Keratinocyte (primary cell): Measurements from ENCODE around the gene NYAP2. TPM values are rescaled to one million over a fixed set of nuclear protein-coding genes. Genes with fewer than 3 reads are reported as not detected.

Experiments used
- DNase-seq: peaks from one replicate; pipeline ENCODE4 v3.0.0-alpha.2; 2011; ENCODE audit warnings: low read depth, missing footprints, low spot score
- FAIRE-seq: peaks from 2 replicates; lab custom pipeline; 2011; peaks lifted over from hg19 to GRCh38; lab: Jason Lieb, UNC
- H2AFZ ChIP-seq: 2 replicates; pipeline ENCODE4 v1.6.0; 2012; ENCODE audit warnings: low read length, control low read depth, inconsistent platforms; ENCODE audit not compliant: control insufficient read depth
- H3K27ac ChIP-seq: 2 replicates; pipeline ENCODE4 v1.5.1; 2011; ENCODE audit warnings: low read length; ENCODE audit not compliant: control insufficient read depth, insufficient read depth
- H3K27me3 ChIP-seq: 3 replicates; pipeline ENCODE4 v1.6.0; 2011; ENCODE audit warnings: low read length; ENCODE audit not compliant: control insufficient read depth, insufficient read depth; ENCODE audit errors: extremely low read depth
- H3K36me3 ChIP-seq, 2 experiments: 2 replicates in 1 of 2; 3 replicates in 1 of 2; pipeline ENCODE4 v1.5.1; 2011; ENCODE audit warnings: low read length in 2 of 2, mild to moderate bottlenecking in 1 of 2; ENCODE audit not compliant: control insufficient read depth in 2 of 2, insufficient read depth in 2 of 2; ENCODE audit errors: extremely low read depth in 1 of 2
- H3K4me1 ChIP-seq: 3 replicates; pipeline ENCODE4 v1.5.1; 2011; ENCODE audit warnings: low read length; ENCODE audit not compliant: control insufficient read depth, insufficient read depth; ENCODE audit errors: extremely low read depth
- H3K4me2 ChIP-seq: 3 replicates; pipeline ENCODE4 v1.6.0; 2011; ENCODE audit warnings: low read depth, low read length; ENCODE audit not compliant: control insufficient read depth, insufficient read depth; ENCODE audit errors: extremely low read depth
- H3K4me3 ChIP-seq, 3 experiments: fragments of 200-600 bp in 1 of 3; sonication (generic) in 1 of 3; 2 replicates in 2 of 3; 3 replicates in 1 of 3; pipeline ENCODE4 v1.5.1; 2011 to 2016; ENCODE audit warnings: low read length in 3 of 3, mild to moderate bottlenecking in 3 of 3, control low read depth in 2 of 3, inconsistent platforms in 1 of 3, low read depth in 1 of 3, mixed read lengths in 1 of 3, mixed run types in 1 of 3, moderate library complexity in 1 of 3; ENCODE audit not compliant: control insufficient read depth in 2 of 3, insufficient read depth in 2 of 3; ENCODE audit errors: extremely low read depth in 1 of 3
- H3K79me2 ChIP-seq: 2 replicates; pipeline ENCODE4 v1.6.0; 2012; ENCODE audit warnings: low read length; ENCODE audit not compliant: control insufficient read depth, insufficient read depth
- H3K9ac ChIP-seq: 3 replicates; pipeline ENCODE4 v1.6.0; 2011; ENCODE audit warnings: low read length; ENCODE audit not compliant: control insufficient read depth, insufficient read depth; ENCODE audit errors: extremely low read depth
- H3K9me1 ChIP-seq: 3 replicates; pipeline ENCODE4 v1.6.0; 2011; ENCODE audit warnings: low read length; ENCODE audit not compliant: control insufficient read depth, insufficient read depth; ENCODE audit errors: extremely low read depth
- H3K9me3 ChIP-seq: 2 replicates; pipeline ENCODE4 v1.5.1; 2012; ENCODE audit warnings: low read depth, low read length; ENCODE audit not compliant: control insufficient read depth
- H4K20me1 ChIP-seq: 3 replicates; pipeline ENCODE4 v1.6.0; 2011; ENCODE audit warnings: low read length; ENCODE audit not compliant: control insufficient read depth, insufficient read depth; ENCODE audit errors: extremely low read depth
- EZH2 ChIP-seq: IDR thresholded peaks from one replicate; pipeline ENCODE4 v1.6.1; 2012; ENCODE audit warnings: inconsistent platforms, mild to moderate bottlenecking, low read length, moderate library complexity
- dilution Hi-C: fragments of 300-500 bp; cut with MboI; formaldehyde crosslinking; loops from one replicate; pipeline ENCODE4 v1.7.0; 2020; ENCODE audit warnings: low sequenced_read_pairs; ENCODE audit not compliant: extremely low pct_ligation_motif_present
- polyA plus RNA-seq, 5 experiments: library from polyadenylated mRNA; depleted of rRNA in 3 of 5; stranded (reverse) in 3 of 5; stranded (forward) in 1 of 5; unstranded in 1 of 5; fragments of >200 nt; gene quantifications; 1 replicate in 1 of 5; 2 replicates in 3 of 5; 3 replicates in 1 of 5; pipeline versions ENCODE4 v1.2.1 to v1.2.3, GENCODE V29; 2011 to 2012; ENCODE audit warnings: missing spikeins in 2 of 5, low read depth in 1 of 5, low replicate concordance in 1 of 5
- TF ChIP-seq, protein P1 (sequence below), 3 experiments: IDR thresholded peaks in 1 of 3; conservative IDR thresholded peaks in 1 of 3; optimal IDR thresholded peaks in 1 of 3; 2 replicates in 2 of 3; 3 replicates in 1 of 3; pipeline versions ENCODE3 to v1.5.1; 2011; ENCODE audit warnings: low read length in 3 of 3, mild to moderate bottlenecking in 3 of 3, moderate library complexity in 2 of 3, control low read depth in 1 of 3, inconsistent platforms in 1 of 3; ENCODE audit not compliant: insufficient read depth in 2 of 3; ENCODE audit errors: extremely low read depth in 1 of 3

Gene NYAP2
- polyA plus RNA-seq, 1 donor (not counting 4 experiments of a cell fraction or from before 2014, with no cell fraction given) = not detected

DNA sequence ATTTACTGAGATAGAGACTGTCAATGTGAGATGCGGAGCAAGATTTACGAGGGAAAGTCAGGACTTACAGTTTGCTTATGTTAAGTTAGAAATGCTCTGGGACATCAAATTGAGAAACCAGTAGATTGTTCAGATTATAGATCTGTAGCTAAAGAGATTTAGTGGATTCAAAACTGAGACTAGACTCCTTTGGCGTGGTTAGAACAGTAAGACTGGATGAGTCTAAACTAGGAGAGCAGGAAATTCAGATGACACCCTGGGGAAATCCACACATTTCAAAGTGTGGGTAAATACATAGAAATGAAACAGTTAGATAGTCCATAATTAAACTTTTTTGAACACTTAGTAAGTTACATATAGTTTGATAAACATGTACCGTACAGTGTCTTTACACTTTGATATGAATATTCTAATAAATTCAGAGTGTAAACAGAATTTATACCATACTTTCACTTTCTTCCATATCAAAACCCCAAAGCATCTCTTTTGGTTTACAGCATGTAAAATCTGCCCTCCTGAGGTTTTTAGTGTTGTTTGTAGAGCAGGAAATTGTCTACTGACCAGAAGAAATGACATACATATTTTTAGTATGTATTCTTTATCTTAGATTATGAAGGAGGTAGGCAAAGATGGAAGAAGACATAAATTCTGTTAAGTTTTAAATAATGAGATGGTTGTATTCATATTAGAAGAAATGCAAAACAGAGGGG, 231.5 kb downstream of the NYAP2 start:
- Histone ChIP-seq H4K20me1 (no peaks in the 10 kb centered on the region), H3K4me1 (no peaks in the 10 kb centered on the region), H3K79me2 (no peaks in the 10 kb centered on the region), H3K27ac (no peak overlapping the region), H3K4me2 (no peak overlapping the region), H3K9me3 (no peaks in the 10 kb centered on the region), H3K9ac (no peak overlapping the region), H3K36me3 (no peaks in the 10 kb centered on the region), H3K9me1 (no peaks in the 10 kb centered on the region), H3K27me3 (no peaks in the 10 kb centered on the region), H2AFZ (no peak overlapping the region), H3K4me3 (no peak overlapping the region)
- dilution Hi-C loops = no loop called here
- DNase-seq (no peak), FAIRE-seq (no peak)
- TF ChIP-seq, protein P1, sequence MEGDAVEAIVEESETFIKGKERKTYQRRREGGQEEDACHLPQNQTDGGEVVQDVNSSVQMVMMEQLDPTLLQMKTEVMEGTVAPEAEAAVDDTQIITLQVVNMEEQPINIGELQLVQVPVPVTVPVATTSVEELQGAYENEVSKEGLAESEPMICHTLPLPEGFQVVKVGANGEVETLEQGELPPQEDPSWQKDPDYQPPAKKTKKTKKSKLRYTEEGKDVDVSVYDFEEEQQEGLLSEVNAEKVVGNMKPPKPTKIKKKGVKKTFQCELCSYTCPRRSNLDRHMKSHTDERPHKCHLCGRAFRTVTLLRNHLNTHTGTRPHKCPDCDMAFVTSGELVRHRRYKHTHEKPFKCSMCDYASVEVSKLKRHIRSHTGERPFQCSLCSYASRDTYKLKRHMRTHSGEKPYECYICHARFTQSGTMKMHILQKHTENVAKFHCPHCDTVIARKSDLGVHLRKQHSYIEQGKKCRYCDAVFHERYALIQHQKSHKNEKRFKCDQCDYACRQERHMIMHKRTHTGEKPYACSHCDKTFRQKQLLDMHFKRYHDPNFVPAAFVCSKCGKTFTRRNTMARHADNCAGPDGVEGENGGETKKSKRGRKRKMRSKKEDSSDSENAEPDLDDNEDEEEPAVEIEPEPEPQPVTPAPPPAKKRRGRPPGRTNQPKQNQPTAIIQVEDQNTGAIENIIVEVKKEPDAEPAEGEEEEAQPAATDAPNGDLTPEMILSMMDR (optimal IDR thresholded peaks at IDR 0.05 in 1 of 3, IDR thresholded peaks at IDR 0.05 in 1 of 3, conservative IDR thresholded peaks at IDR 0.05 in 1 of 3; ENCODE audit: extremely low read depth in 1 of 3, insufficient read depth in 2 of 3, low read length in 3 of 3) = no peak
- no peak for TF ChIP-seq EZH2

DNA sequence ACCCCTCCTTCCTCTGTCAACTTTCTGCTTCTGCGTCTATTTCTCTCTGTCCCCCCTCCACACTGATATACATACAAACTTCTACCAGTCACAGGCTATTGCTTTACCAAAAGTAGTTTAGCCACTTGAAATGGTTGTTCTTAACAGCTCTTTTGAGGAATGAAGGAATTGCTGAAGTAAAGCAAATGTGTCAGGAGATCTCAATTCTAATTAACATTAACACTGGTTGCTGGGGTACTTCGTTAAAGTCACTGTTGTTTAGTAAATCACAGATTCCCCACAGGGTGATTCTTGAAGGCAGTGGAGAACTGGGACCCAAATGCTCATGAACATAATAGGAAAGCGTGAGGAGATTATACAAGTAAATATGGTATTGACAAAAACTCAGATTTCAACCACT, 232.8 kb downstream of the NYAP2 start:
- no peak overlapping the region for H3K4me3 ChIP-seq
- no peaks in the 10 kb centered on the region for H3K9me3 ChIP-seq
- H3K27ac ChIP-seq = no peak overlapping the region
- dilution Hi-C loops = no loop called here
- TF ChIP-seq, protein P1 (optimal IDR thresholded peaks at IDR 0.05 in 1 of 3, IDR thresholded peaks at IDR 0.05 in 1 of 3, conservative IDR thresholded peaks at IDR 0.05 in 1 of 3; ENCODE audit: extremely low read depth in 1 of 3, insufficient read depth in 2 of 3, low read length in 3 of 3) = no peak
- no peak for TF ChIP-seq EZH2
- no peaks in the 10 kb centered on the region for H3K4me1 ChIP-seq
- H3K9ac ChIP-seq = no peak overlapping the region
- no peak overlapping the region for H3K4me2 ChIP-seq
- no peaks in the 10 kb centered on the region for H3K36me3 ChIP-seq
- H3K27me3 ChIP-seq = no peaks in the 10 kb centered on the region
- no peaks in the 10 kb centered on the region for H3K79me2 ChIP-seq
- H2AFZ ChIP-seq = no peak overlapping the region
- DNase-seq = no peak
- no peaks in the 10 kb centered on the region for H3K9me1 ChIP-seq
- no peaks in the 10 kb centered on the region for H4K20me1 ChIP-seq
- no peak for FAIRE-seq
